GM10266 (cell line): ENCODE measurements around the gene FAN1.

Experiments used
- DNase-seq: peaks from one replicate; pipeline ENCODE4 v3.0.0; 2012; ENCODE audit errors: extremely low spot score
- TF ChIP-seq, protein P1 (sequence below): IDR thresholded peaks from 2 replicates; pipeline ENCODE4 v1.5.1; 2012; ENCODE audit warnings: mild to moderate bottlenecking, low read depth; ENCODE audit not compliant: control insufficient read depth, insufficient read depth; ENCODE audit errors: missing control alignments

The FAN1 gene

DNA sequence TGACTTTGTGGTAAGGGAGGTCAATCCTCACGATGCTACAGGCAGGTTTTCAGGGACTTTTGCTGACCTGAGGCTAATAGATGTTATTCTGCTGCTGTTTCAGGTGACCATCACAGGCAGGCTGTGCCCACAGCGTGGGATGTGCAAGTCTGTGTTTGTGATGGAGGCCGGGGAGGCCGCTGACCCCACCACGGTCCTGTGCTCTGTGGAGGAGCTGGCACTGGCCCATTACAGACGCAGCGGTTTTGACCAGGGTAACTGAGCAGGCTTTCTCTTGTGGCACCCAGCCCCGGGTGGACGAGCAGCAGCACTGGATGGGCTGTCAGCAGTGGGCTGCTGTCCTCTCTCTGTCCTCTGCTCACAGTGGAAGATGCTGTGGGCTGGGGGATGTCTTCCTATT is 22.0 kb downstream of the FAN1 start:
- TF ChIP-seq, protein P1, sequence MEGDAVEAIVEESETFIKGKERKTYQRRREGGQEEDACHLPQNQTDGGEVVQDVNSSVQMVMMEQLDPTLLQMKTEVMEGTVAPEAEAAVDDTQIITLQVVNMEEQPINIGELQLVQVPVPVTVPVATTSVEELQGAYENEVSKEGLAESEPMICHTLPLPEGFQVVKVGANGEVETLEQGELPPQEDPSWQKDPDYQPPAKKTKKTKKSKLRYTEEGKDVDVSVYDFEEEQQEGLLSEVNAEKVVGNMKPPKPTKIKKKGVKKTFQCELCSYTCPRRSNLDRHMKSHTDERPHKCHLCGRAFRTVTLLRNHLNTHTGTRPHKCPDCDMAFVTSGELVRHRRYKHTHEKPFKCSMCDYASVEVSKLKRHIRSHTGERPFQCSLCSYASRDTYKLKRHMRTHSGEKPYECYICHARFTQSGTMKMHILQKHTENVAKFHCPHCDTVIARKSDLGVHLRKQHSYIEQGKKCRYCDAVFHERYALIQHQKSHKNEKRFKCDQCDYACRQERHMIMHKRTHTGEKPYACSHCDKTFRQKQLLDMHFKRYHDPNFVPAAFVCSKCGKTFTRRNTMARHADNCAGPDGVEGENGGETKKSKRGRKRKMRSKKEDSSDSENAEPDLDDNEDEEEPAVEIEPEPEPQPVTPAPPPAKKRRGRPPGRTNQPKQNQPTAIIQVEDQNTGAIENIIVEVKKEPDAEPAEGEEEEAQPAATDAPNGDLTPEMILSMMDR: no peak

DNA sequence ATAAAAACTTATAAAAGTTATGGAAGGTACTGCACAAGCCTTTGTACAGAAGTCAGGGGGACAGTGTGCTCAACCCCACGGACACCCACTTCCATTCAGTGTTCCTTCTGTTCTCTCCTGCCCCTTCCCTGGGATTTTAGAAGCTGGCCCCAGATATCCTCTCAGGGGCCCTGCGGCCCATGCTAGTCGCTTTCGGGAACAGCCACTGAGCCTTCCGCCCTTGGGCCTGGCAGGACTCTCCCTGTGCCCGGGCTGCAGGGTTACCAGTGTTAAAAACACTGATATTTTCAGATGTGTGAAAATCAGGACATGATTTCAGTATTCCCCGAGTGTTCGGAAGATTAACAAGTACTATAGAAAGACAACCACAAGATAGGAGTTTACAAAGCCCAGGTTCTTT is 22.4 kb downstream of the FAN1 start:
- TF ChIP-seq, protein P1: no peak
- no peak for DNase-seq

More for the DNA sequence above, 22.0 kb downstream of the FAN1 start:
- DNase-seq: no peak

DNA sequence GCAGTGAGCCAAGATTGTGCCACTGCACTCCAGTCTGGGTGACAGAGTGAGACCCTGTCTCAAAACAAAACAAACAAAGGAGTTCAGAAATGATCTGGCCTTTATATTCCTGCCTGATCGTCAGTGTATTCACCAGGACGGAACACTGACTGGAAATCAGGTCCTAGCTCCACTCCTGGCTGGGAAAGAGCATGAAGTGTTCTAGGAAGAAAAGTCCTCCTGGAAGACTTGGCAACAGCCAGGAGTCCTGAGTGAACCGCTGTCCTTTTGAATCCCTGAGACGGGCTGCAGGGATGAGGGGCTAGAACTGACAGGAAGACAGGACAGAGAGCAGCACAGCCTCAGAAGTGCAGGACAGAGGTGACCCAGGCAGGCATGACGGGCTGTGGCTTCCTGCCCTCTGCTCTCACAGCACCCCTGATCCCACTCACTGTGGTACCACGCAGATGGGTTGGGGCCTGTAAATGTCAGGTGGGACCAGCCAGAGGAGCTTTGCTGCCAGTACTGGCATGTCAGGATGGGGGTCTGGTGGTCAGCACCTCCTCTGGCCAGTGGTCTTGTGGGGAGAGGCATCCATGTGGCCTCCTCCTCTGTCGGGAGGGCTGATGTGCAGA is 23.5 kb downstream of the FAN1 start:
- TF ChIP-seq, protein P1: no peak
- DNase-seq: no peak

DNA sequence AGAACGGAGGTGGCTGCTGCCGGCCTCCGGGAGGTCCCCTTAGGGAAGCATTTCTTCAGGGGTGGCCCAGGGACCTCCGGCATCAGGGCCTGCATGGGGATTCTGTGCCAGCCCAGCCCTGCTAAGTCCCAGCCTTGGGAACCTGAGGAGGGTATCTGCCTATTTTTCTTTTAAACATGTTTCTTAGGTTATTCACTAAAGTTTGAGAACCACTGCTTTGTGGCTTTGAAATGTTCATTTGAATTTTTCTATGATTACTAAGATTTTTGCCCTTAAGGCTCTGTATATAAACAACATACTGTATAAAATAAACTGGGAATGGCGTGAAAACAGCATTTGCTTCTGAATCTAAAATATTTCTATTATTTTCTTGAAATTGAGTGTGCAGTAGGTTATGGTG is 24.4 kb downstream of the FAN1 start:
- TF ChIP-seq, protein P1: no peak
- no peak for DNase-seq

DNA sequence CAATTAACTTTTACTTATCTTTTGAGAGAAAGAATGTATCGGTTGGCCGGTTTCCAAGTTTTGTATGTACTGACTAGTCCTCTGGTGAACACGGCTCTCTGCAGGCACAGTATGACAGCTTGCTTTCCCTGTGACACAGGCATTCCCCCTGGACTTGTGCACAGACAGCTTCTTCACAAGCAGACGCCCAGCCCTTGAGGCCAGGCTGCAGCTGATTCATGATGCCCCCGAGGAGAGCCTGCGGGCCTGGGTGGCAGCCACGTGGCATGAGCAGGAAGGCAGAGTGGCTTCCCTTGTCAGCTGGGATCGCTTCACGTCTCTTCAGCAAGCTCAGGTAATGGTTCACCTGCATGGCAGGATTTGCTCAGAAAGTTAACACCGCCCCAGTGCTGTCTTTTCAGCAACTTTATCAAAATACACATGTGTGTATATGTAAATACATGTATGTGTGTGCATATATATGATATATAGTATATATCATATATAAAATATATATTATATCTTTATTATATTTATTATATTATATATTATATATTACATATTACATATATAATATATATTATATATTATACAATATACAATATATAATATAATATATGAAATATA is 25.5 kb downstream of the FAN1 start:
- DNase-seq: no peak
- TF ChIP-seq, protein P1: no peak

DNA sequence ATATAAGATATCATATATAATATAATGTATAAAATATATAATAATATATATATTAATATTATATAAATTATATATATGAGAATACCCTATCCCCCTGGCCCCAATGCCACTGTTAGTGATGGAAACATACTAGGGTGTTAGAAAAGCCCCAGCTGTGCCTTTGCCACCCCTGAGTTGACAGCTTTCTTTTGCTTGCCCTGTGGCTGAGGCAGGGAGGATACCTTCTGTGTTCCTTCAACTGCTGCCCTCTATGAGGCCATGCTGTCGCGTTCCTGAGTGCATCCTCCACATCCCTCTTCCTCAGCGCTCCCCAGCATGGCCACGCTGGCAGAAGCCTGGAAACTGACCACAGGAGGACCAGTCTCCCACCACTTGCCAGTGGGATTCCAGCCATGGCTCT is 26.3 kb downstream of the FAN1 start:
- TF ChIP-seq, protein P1: no peak
- DNase-seq: no peak

DNA sequence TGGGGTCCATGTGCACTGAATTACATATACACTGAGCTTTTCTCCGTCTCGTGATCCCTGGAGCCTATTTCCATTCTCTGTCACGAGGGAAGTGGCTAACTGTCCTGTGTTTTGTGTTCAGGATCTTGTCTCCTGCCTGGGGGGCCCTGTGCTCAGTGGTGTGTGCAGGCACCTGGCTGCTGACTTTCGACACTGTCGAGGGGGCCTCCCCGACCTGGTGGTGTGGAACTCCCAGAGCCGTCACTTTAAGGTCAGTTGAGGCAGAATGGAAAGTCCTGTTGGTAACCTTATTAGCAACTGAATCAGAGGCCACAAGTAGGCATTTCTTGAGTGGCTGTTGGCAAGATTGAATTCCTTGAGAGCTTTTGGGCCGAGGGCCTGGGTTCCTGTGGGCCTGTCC is 26.7 kb downstream of the FAN1 start:
- DNase-seq: no peak
- TF ChIP-seq, protein P1: no peak
